Calu3 (cell line): Measurements from ENCODE around the gene RIN3. TPM values are rescaled to one million over a fixed set of nuclear protein-coding genes. Genes with fewer than 3 reads are reported as not detected.

Experiments
- BruUV-seq: library from RNA; stranded (reverse); fragments of 400-500 nt; replicated peaks from 2 replicates; lab custom pipeline; 2021; lab: Mats Ljungman, UMichigan
- CTCF ChIA-PET: fragments of 300-600 bp; sonication (Branson Sonifier 250); formaldehyde crosslinking; loops from one replicate; lab custom pipeline; 2022; ENCODE audit warnings: antibody characterized with exemption; lab: Charles Lee
- DNase-seq: peaks from one replicate; pipeline ENCODE4 v3.0.0; 2022
- H3K27ac Mint-ChIP-seq: one replicate; pipeline ENCODE4 v1.8.0; 2022; ENCODE audit warnings: mixed read lengths; ENCODE audit not compliant: unreplicated experiment
- H3K27me3 Mint-ChIP-seq: one replicate; pipeline ENCODE4 v1.8.0; 2022; ENCODE audit warnings: mixed read lengths; ENCODE audit not compliant: unreplicated experiment
- H3K36me3 Mint-ChIP-seq: one replicate; pipeline ENCODE4 v1.8.0; 2022; ENCODE audit warnings: mild to moderate bottlenecking, moderate library complexity, mixed read lengths; ENCODE audit not compliant: insufficient read depth, unreplicated experiment
- H3K4me1 Mint-ChIP-seq: one replicate; pipeline ENCODE4 v1.8.0; 2022; ENCODE audit warnings: mild to moderate bottlenecking, low read depth, mixed read lengths; ENCODE audit not compliant: unreplicated experiment
- H3K4me3 Mint-ChIP-seq: one replicate; pipeline ENCODE4 v1.8.0; 2022; ENCODE audit warnings: mild to moderate bottlenecking, low read depth, moderate library complexity, mixed read lengths; ENCODE audit not compliant: unreplicated experiment
- H3K9me3 Mint-ChIP-seq: one replicate; pipeline ENCODE4 v1.8.0; 2022; ENCODE audit warnings: low read depth, mixed read lengths; ENCODE audit not compliant: unreplicated experiment
- intact Hi-C: fragments of 100-400 bp; cut with micrococcal nuclease; formaldehyde crosslinking; loops from one replicate; pipeline ENCODE4 v1.10.0; 2022; ENCODE audit not compliant: unreplicated experiment
- total RNA-seq: library from RNA; stranded (reverse); gene quantifications from 2 replicates; pipeline ENCODE4 v1.2.3, GENCODE V29; 2022
- TF ChIP-seq, protein P1 (sequence below): fragments of 200-600 bp; IDR thresholded peaks from one replicate; pipeline ENCODE4 v1.8.0; 2022; ENCODE audit warnings: antibody characterized with exemption; ENCODE audit not compliant: unreplicated experiment

RIN3 gene
- total RNA-seq, 1 experiment from 2014 or later, result 13.8 TPM

- Mint-ChIP-seq H3K27me3 (no peaks in the 10 kb centered on the region), H3K4me3 (no peak overlapping the region), H3K9me3 (no peaks in the 10 kb centered on the region), H3K27ac (no peak overlapping the region), H3K36me3 (no peaks in the 10 kb centered on the region), H3K4me1 (no peaks in the 10 kb centered on the region)
- no TSS peak for BruUV-seq
- intact Hi-C loops, result loop anchor here (2.0 kb wide), 1 partner anchor 67 kb away; no protein-coding TSS in a partner anchor
- DNase-seq, result no peak
- TF ChIP-seq, protein P1, sequence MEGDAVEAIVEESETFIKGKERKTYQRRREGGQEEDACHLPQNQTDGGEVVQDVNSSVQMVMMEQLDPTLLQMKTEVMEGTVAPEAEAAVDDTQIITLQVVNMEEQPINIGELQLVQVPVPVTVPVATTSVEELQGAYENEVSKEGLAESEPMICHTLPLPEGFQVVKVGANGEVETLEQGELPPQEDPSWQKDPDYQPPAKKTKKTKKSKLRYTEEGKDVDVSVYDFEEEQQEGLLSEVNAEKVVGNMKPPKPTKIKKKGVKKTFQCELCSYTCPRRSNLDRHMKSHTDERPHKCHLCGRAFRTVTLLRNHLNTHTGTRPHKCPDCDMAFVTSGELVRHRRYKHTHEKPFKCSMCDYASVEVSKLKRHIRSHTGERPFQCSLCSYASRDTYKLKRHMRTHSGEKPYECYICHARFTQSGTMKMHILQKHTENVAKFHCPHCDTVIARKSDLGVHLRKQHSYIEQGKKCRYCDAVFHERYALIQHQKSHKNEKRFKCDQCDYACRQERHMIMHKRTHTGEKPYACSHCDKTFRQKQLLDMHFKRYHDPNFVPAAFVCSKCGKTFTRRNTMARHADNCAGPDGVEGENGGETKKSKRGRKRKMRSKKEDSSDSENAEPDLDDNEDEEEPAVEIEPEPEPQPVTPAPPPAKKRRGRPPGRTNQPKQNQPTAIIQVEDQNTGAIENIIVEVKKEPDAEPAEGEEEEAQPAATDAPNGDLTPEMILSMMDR, result no peak
- CTCF ChIA-PET, result no interaction called here
These were observed 162.4 kb downstream of the RIN3 start for GRCh38 chr14:92675976-92676375.

- no peaks in the 10 kb centered on the region for H3K9me3 Mint-ChIP-seq
- no peak for DNase-seq
- intact Hi-C loops, result no loop called here
These were observed 163.0 kb downstream of the RIN3 start for GRCh38 chr14:92676403-92677086.

DNA sequence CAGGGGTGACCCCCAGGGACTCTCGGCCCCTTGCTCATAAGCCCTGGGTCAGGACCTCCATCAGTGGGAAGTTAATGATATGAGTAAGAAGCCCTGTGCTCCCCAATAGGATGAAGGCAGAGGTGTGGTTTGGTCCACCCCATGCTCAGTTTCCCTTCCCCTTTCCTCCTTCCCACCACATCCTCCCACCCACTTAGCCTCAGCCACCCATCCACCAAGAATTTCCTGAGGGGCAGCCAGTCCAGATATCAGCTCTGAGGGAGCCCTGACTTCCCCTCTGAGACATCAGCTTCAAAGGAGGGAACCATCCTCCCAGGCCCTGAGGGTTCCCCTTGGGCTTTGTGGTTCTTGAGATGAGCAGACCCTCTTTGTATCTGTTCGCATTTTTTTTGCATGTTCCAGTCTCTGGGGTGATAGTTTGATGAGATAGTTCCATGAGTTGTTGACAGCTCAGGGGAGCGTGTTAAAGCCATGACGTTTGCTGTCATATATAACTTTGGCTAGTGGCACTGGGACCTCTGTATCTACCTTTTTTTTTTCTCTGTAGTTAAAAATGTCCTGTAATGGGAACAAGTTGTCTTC lies 163.6 kb downstream of the RIN3 start:
- TF ChIP-seq, protein P1, result no peak
- DNase-seq, result no peak
- BruUV-seq, result no TSS peak
- CTCF ChIA-PET, result no interaction called here
- Mint-ChIP-seq H3K27me3 (no peaks in the 10 kb centered on the region), H3K4me3 (no peak overlapping the region), H3K9me3 (no peaks in the 10 kb centered on the region), H3K36me3 (no peaks in the 10 kb centered on the region), H3K4me1 (no peaks in the 10 kb centered on the region), H3K27ac (no peak overlapping the region)
- intact Hi-C loops, result no loop called here

More at GRCh38 chr14:92676403-92677086, 163.0 kb downstream of the RIN3 start:
- TF ChIP-seq, protein P1, result no peak
- Mint-ChIP-seq H3K27ac (no peak overlapping the region), H3K4me3 (no peak overlapping the region), H3K27me3 (no peaks in the 10 kb centered on the region), H3K4me1 (no peaks in the 10 kb centered on the region), H3K36me3 (no peaks in the 10 kb centered on the region)
- no TSS peak for BruUV-seq
- CTCF ChIA-PET, result no interaction called here

- H3K27me3 Mint-ChIP-seq, result no peaks in the 10 kb centered on the region
- H3K9me3 Mint-ChIP-seq, result no peaks in the 10 kb centered on the region
- no peak overlapping the region for H3K4me3 Mint-ChIP-seq
- intact Hi-C loops, result no loop called here
- CTCF ChIA-PET, result no interaction called here
- no peaks in the 10 kb centered on the region for H3K4me1 Mint-ChIP-seq
- H3K36me3 Mint-ChIP-seq, result no peaks in the 10 kb centered on the region
- TF ChIP-seq, protein P1, result no peak
- no peak overlapping the region for H3K27ac Mint-ChIP-seq
- no TSS peak for BruUV-seq
- no peak for DNase-seq
These were observed 164.4 kb downstream of the RIN3 start for GRCh38 chr14:92677955-92678354.
